Esophagus muscularis mucosa (tissue), 4 donors: ENCODE data around the gene CDH4. TPM values are rescaled to one million over a fixed set of nuclear protein-coding genes. Genes with fewer than 3 reads are reported as not detected.

Experiments
- DNase-seq: peaks from one replicate; pipeline ENCODE4 v3.0.0-alpha.2; 2017; ENCODE audit errors: extremely low spot score
- H3K27ac ChIP-seq, 4 donors: fragments of 200-600 bp; sonication (generic); replicated peaks in 1 of 4; 1 replicate in 3 of 4; 2 replicates in 1 of 4; pipeline ENCODE4 v1.5.1; 2016 to 2019; ENCODE audit warnings: mild to moderate bottlenecking in 1 of 4
- H3K27me3 ChIP-seq, 4 donors: fragments of 200-600 bp; sonication (generic); one replicate each; pipeline versions ENCODE4 v1.5.1 to v1.6.0; 2016 to 2019
- H3K36me3 ChIP-seq, 4 donors: fragments of 200-600 bp; sonication (generic); one replicate each; pipeline ENCODE4 v1.5.1; 2016 to 2019
- H3K4me1 ChIP-seq, 4 donors: fragments of 200-600 bp; sonication (generic); one replicate each; pipeline ENCODE4 v1.5.1; 2016 to 2019
- H3K4me3 ChIP-seq, 4 donors: fragments of 200-600 bp; sonication (generic); 1 replicate in 2 of 4; 2 replicates in 2 of 4; pipeline ENCODE4 v1.5.1; 2016 to 2019; ENCODE audit warnings: mild to moderate bottlenecking in 4 of 4, moderate library complexity in 1 of 4
- H3K9me3 ChIP-seq, 4 donors: fragments of 200-600 bp; sonication (generic); 1 replicate in 3 of 4; 2 replicates in 1 of 4; pipeline ENCODE4 v1.5.1; 2016 to 2019
- EP300 ChIP-seq: sonication (generic); formaldehyde crosslinking; IDR thresholded peaks from one replicate; pipeline ENCODE4 v1.6.1; 2017; ENCODE audit warnings: antibody characterized with exemption
- POLR2A ChIP-seq: fragments of 450-650 bp; IDR thresholded peaks from one replicate; pipeline ENCODE4 v1.6.1; 2017; ENCODE audit warnings: antibody characterized with exemption, moderate library complexity, mild to moderate bottlenecking, low read depth
- POLR2AphosphoS5 ChIP-seq, 2 donors: sonication (generic); formaldehyde crosslinking; IDR thresholded peaks; one replicate each; pipeline ENCODE4 v1.6.1; 2017; ENCODE audit warnings: antibody characterized with exemption in 2 of 2
- WGBS: methylation state at CpG from one replicate; pipeline ENCODE4 v1.1.5; 2018; 5-methylcytosine and 5-hydroxymethylcytosine counted together
- intact Hi-C: fragments of 100-400 bp; cut with DNase I; formaldehyde crosslinking; loops from one replicate; pipeline ENCODE4 v1.15.1; 2023
- total RNA-seq, 4 donors: library from RNA; depleted of rRNA; stranded (reverse); fragments of >200 nt; gene quantifications; one replicate each; pipeline versions ENCODE4 v1.1.0 to v1.2.1, GENCODE V29; 2016
- TF ChIP-seq, protein P1 (sequence below), 3 experiments: fragments of 200-600 bp in 2 of 3; fragments of 450-650 bp in 1 of 3; sonication (generic) in 2 of 3; IDR thresholded peaks; one replicate each; pipeline ENCODE4 v1.5.1; 2017 to 2019; ENCODE audit warnings: antibody characterized with exemption in 3 of 3, mild to moderate bottlenecking in 2 of 3, moderate library complexity in 1 of 3

CDH4 gene
- total RNA-seq, 4 donors from 2014 or later, result 0.42 to 1.3 (median 0.48) TPM

GRCh38 chr20:61234224-61234890, 17.7 kb upstream of the CDH4 start:
- H3K27me3 ChIP-seq, result peaks cover 0 to 18% (median 0%) of the 10 kb centered on the region in 4 donors
- H3K4me1 ChIP-seq, result no peaks in the 10 kb centered on the region
- WGBS, result 74% methylated on average over 11 of the region's 11 CpGs
- TF ChIP-seq EP300, result no peak
- TF ChIP-seq, protein P1, sequence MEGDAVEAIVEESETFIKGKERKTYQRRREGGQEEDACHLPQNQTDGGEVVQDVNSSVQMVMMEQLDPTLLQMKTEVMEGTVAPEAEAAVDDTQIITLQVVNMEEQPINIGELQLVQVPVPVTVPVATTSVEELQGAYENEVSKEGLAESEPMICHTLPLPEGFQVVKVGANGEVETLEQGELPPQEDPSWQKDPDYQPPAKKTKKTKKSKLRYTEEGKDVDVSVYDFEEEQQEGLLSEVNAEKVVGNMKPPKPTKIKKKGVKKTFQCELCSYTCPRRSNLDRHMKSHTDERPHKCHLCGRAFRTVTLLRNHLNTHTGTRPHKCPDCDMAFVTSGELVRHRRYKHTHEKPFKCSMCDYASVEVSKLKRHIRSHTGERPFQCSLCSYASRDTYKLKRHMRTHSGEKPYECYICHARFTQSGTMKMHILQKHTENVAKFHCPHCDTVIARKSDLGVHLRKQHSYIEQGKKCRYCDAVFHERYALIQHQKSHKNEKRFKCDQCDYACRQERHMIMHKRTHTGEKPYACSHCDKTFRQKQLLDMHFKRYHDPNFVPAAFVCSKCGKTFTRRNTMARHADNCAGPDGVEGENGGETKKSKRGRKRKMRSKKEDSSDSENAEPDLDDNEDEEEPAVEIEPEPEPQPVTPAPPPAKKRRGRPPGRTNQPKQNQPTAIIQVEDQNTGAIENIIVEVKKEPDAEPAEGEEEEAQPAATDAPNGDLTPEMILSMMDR (IDR thresholded peaks at IDR 0.05), result no peak
- no peak for TF ChIP-seq POLR2A
- no peak for TF ChIP-seq POLR2AphosphoS5 (IDR thresholded peaks at IDR 0.05)
- intact Hi-C loops, result no loop called here
- H3K27ac ChIP-seq, result no peak overlapping the region
- H3K36me3 ChIP-seq, result no peaks in the 10 kb centered on the region
- DNase-seq, result no peak
- H3K9me3 ChIP-seq, result peaks cover 0 to 4% (median 2%) of the 10 kb centered on the region in 4 donors
- no peak overlapping the region for H3K4me3 ChIP-seq

DNA sequence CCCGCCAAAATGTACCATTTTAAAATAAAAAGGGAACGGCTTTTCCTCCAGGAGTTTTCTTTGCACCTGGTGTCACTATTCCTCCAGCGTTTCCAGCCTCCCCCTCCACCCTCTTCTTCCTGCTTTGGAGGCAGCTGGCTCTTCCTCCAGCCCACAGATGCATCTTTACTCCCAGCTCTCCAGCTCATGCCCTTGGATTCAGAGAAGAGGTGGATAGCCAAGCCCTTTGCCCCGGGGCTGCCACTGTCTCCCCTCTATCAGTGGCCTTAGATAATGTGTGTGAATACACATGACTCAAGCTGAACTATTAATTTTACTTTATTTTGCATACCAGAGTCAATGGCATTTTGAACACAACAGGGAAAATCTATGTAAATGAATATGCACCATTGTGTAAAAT, 15.3 kb upstream of the CDH4 start:
- H3K27ac ChIP-seq, result no peak overlapping the region
- H3K9me3 ChIP-seq, result peaks cover 0 to 22% (median 14%) of the 10 kb centered on the region in 4 donors
- no peaks in the 10 kb centered on the region for H3K36me3 ChIP-seq
- no peak overlapping the region for H3K4me3 ChIP-seq
- WGBS, result 62% methylated on average over 4 of the region's 4 CpGs
- no peak for TF ChIP-seq POLR2AphosphoS5 (IDR thresholded peaks at IDR 0.05)
- TF ChIP-seq, protein P1 (IDR thresholded peaks at IDR 0.05), result no peak
- TF ChIP-seq POLR2A, result no peak
- TF ChIP-seq EP300, result no peak
- intact Hi-C loops, result no loop called here
- H3K4me1 ChIP-seq, result no peaks in the 10 kb centered on the region
- no peak for DNase-seq
- H3K27me3 ChIP-seq, result peaks cover 0 to 34% (median 0%) of the 10 kb centered on the region in 4 donors

GRCh38 chr20:61238813-61239212, 13.2 kb upstream of the CDH4 start:
- no peak overlapping the region for H3K27ac ChIP-seq
- no peaks in the 10 kb centered on the region for H3K4me1 ChIP-seq
- 52% methylated on average over 4 of the region's 4 CpGs for WGBS
- no peaks in the 10 kb centered on the region for H3K36me3 ChIP-seq
- TF ChIP-seq, protein P1 (IDR thresholded peaks at IDR 0.05), result no peak
- TF ChIP-seq POLR2AphosphoS5 (IDR thresholded peaks at IDR 0.05) (no peak), POLR2A (no peak), EP300 (no peak)
- no peak overlapping the region for H3K4me3 ChIP-seq
- intact Hi-C loops, result no loop called here
- peaks cover 0 to 37% (median 0%) of the 10 kb centered on the region in 4 donors for H3K27me3 ChIP-seq
- no peak for DNase-seq
- H3K9me3 ChIP-seq, result peaks cover 0 to 25% (median 16%) of the 10 kb centered on the region in 4 donors

DNA sequence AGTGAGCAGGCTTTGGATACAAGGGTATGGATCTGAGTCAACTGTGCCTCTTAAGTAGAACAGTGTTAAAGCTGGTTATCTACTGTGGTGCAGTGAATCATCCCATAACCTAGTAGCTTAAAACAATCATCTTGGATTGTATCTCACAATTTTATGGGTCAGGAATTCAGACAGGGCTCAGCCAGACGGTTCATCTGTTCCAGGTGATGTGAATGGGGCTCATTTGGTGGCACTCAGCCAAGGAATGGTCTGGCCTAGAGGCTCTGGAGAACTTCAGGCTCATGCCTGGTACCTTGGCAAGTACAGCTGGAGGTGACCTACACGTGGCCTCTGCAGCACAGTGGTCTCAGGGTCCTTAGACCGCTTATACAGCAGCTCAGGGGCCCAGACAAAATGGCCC, 11.2 kb upstream of the CDH4 start:
- Histone ChIP-seq H3K9me3 (peaks cover 0 to 25% (median 16%) of the 10 kb centered on the region in 4 donors), H3K27ac (no peak overlapping the region), H3K4me3 (no peak overlapping the region), H3K36me3 (no peaks in the 10 kb centered on the region), H3K27me3 (peaks cover 0 to 33% (median 0%) of the 10 kb centered on the region in 4 donors), H3K4me1 (no peaks in the 10 kb centered on the region)
- intact Hi-C loops, result no loop called here
- no peak for TF ChIP-seq EP300
- TF ChIP-seq POLR2A, result no peak
- TF ChIP-seq, protein P1 (IDR thresholded peaks at IDR 0.05), result no peak
- no peak for TF ChIP-seq POLR2AphosphoS5 (IDR thresholded peaks at IDR 0.05)
- DNase-seq, result no peak
- 79% methylated on average over 3 of the region's 3 CpGs for WGBS

- no peak for DNase-seq
- Histone ChIP-seq H3K4me3 (no peak overlapping the region), H3K27ac (no peak overlapping the region), H3K4me1 (no peaks in the 10 kb centered on the region), H3K36me3 (no peaks in the 10 kb centered on the region), H3K27me3 (peaks cover 0 to 66% (median 0%) of the 10 kb centered on the region in 4 donors), H3K9me3 (peaks cover 0 to 25% (median 16%) of the 10 kb centered on the region in 4 donors)
- intact Hi-C loops, result no loop called here
- 47% methylated on average over 8 of the region's 8 CpGs for whole genome bisulfite sequencing
- TF ChIP-seq EP300, result no peak
- TF ChIP-seq POLR2A, result no peak
- TF ChIP-seq POLR2AphosphoS5 (IDR thresholded peaks at IDR 0.05), result no peak
- TF ChIP-seq, protein P1 (IDR thresholded peaks at IDR 0.05), result no peak
These were observed 7.8 kb upstream of the CDH4 start for GRCh38 chr20:61244213-61244612.
